ENCODE results near the gene TTC7B. TPM values are rescaled to one million over a fixed set of nuclear protein-coding genes. Genes with fewer than 3 reads are reported as not detected.

TTC7B gene
- total and polyA plus RNA-seq, 10 of the 15 experiments (the other 5 are each of a cell fraction or from before 2014, with no cell fraction given): under 0.01 to 1.1 (median 0.26) TPM; not detected in 2

DNA sequence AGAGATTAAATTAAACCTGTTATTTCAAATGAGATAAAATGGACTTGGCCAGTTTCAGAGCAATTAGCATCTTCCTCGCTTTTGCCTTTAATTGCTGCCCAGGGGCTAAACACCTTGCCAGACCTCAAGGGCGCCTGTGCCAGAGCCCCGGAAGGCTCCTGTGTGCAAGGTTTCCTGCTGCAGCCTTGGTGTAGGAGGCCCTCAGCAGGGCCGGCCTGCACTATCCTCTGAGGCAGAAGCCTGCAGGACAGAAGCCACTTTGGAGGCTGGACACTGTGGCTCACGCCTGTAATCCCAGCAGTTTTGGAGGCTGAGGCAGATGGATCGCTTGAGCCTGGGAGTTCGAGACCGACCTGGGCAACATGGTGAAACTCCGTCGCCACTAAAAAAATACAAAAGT, 269.0 kb downstream of the TTC7B start:
- RAD21 ChIA-PET (ENCODE audit: unreplicated experiment): interaction anchor here (0.6 kb wide), 1 partner anchor 32 kb away, joined by 3 read pairs; no protein-coding TSS in a partner anchor
- no TSS peak for BruUV-seq (replicated peaks)
- DNase-seq (ENCODE audit: low read depth, low spot score): no peak
- Histone ChIP-seq H4K20me1 (ENCODE audit: control insufficient read depth, insufficient read depth) (no peaks in the 10 kb centered on the region), H3K27me3 (replicated peaks in 1 of 2; ENCODE audit: control insufficient read depth in 2 of 2, insufficient read depth in 2 of 2, low read length in 1 of 2) (peaks cover 0 to 5% of the 10 kb centered on the region in 2 experiments; a peak in 3 of 4 replicates), H3K4me1 (ENCODE audit: control insufficient read depth, insufficient read depth, low read length) (no peaks in the 10 kb centered on the region), H3K27ac (ENCODE audit: control insufficient read depth, insufficient read depth) (no peak overlapping the region), H3K9me3 (replicated peaks; ENCODE audit: control insufficient read depth, insufficient read depth, low read length) (no peaks in the 10 kb centered on the region), H3K4me2 (ENCODE audit: control insufficient read depth, insufficient read depth) (no peak overlapping the region), H3K79me2 (ENCODE audit: control insufficient read depth, insufficient read depth, low read length) (no peaks in the 10 kb centered on the region), H3K4me3 (no peak overlapping the region), H3K9ac (ENCODE audit: control insufficient read depth, insufficient read depth, low read length) (no peak overlapping the region), H2AFZ (ENCODE audit: control insufficient read depth, low read depth, low read length) (no peak overlapping the region), H3K36me3 (ENCODE audit: control insufficient read depth in 2 of 2, insufficient read depth in 2 of 2, low read length in 1 of 2) (no peaks in the 10 kb centered on the region)
- CTCF ChIA-PET: no interaction called here
- SMC1A ChIA-PET (ENCODE audit: uncharacterized antibody, unreplicated experiment): no interaction called here
- no peak for FAIRE-seq
- POLR2A ChIA-PET: no interaction called here
- no peak for ATAC-seq
- WGBS (ENCODE audit: insufficient coverage, insufficient replicate concordance, low lambda C conversion rate, missing lambda C conversion rate): 33% methylated on average over 10 of the region's 10 CpGs
- intact Hi-C loops (cut with micrococcal nuclease; ENCODE audit: unreplicated experiment): no loop called here
- in situ Hi-C loops (cut with MboI): no loop called here
- no peak for TF ChIP-seq IKZF1 (conservative IDR thresholded peaks at IDR 0.05)
- no peak for TF ChIP-seq ETV6 (conservative IDR thresholded peaks at IDR 0.05 in 1 of 2, IDR thresholded peaks at IDR 0.05 in 1 of 2; ENCODE audit: borderline replicate concordance in 1 of 2, low read depth in 1 of 2)
- no peak for TF ChIP-seq RFX5 (IDR thresholded peaks at IDR 0.05; ENCODE audit: low read depth, low read length)
- TF ChIP-seq RAD51 (IDR thresholded peaks at IDR 0.05): no peak
- TF ChIP-seq ATF7 (IDR thresholded peaks at IDR 0.05; ENCODE audit: low read depth): no peak
- TF ChIP-seq RUNX3 (IDR thresholded peaks at IDR 0.05; ENCODE audit: low read length): no peak
- no peak for TF ChIP-seq MXI1 (IDR thresholded peaks at IDR 0.05; ENCODE audit: low read depth, low read length)
- TF ChIP-seq ZNF384 (IDR thresholded peaks at IDR 0.05; ENCODE audit: borderline replicate concordance, low read depth, low read length): no peak
- TF ChIP-seq ZBED1 (IDR thresholded peaks at IDR 0.05; ENCODE audit: borderline replicate concordance): no peak
- no peak for TF ChIP-seq CREB1 (IDR thresholded peaks at IDR 0.05; ENCODE audit: low read depth)
- no peak for TF ChIP-seq SPI1 (IDR thresholded peaks at IDR 0.05; ENCODE audit: borderline replicate concordance, insufficient read depth, low read depth, low read length)
- no peak for TF ChIP-seq PKNOX1 (IDR thresholded peaks at IDR 0.05)
- TF ChIP-seq SIN3A (IDR thresholded peaks at IDR 0.05; ENCODE audit: low read depth, low read length): no peak
- no peak for TF ChIP-seq POLR2AphosphoS5 (IDR thresholded peaks at IDR 0.05; ENCODE audit: low read length)
- TF ChIP-seq STAT3 (IDR thresholded peaks at IDR 0.05; ENCODE audit: low read depth, low read length): no peak
- TF ChIP-seq NFYB (IDR thresholded peaks at IDR 0.05; ENCODE audit: insufficient read depth, low read depth, low read length): no peak
- TF ChIP-seq, protein P1, sequence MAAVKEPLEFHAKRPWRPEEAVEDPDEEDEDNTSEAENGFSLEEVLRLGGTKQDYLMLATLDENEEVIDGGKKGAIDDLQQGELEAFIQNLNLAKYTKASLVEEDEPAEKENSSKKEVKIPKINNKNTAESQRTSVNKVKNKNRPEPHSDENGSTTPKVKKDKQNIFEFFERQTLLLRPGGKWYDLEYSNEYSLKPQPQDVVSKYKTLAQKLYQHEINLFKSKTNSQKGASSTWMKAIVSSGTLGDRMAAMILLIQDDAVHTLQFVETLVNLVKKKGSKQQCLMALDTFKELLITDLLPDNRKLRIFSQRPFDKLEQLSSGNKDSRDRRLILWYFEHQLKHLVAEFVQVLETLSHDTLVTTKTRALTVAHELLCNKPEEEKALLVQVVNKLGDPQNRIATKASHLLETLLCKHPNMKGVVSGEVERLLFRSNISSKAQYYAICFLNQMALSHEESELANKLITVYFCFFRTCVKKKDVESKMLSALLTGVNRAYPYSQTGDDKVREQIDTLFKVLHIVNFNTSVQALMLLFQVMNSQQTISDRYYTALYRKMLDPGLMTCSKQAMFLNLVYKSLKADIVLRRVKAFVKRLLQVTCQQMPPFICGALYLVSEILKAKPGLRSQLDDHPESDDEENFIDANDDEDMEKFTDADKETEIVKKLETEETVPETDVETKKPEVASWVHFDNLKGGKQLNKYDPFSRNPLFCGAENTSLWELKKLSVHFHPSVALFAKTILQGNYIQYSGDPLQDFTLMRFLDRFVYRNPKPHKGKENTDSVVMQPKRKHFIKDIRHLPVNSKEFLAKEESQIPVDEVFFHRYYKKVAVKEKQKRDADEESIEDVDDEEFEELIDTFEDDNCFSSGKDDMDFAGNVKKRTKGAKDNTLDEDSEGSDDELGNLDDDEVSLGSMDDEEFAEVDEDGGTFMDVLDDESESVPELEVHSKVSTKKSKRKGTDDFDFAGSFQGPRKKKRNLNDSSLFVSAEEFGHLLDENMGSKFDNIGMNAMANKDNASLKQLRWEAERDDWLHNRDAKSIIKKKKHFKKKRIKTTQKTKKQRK (IDR thresholded peaks at IDR 0.05; ENCODE audit: low read depth, low read length): no peak
